ENCODE results near the gene NDUFS6.

Gene NDUFS6

DNA sequence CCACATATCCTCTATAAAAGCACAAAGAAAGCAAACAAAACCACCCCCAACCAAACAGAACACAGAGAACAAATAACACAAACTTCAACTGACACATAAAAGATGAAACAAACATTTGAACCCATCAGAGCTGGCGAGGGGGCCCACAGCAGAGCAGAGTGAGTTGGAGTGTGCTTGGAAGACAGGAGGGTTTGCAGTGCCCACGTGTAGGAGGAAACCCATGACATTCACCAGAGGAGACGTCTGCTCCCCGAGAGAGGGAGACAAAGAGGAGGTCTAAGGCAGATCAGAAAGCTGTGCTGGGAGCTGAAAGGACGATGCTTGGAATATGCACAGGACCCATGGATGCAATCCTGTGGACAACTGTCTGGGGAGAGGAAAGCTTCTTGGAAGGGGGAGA is 28.6 kb upstream of the NDUFS6 start:
- Histone ChIP-seq H3K27ac (ENCODE audit: low read depth, low read length) (no peak overlapping the region), H3K27me3 (ENCODE audit: control insufficient read depth, low read length) (no peaks in the 10 kb centered on the region), H3K36me3 (ENCODE audit: control insufficient read depth, low read length) (no peaks in the 10 kb centered on the region), H3K9me3 (ENCODE audit: control insufficient read depth, insufficient read depth, low read length) (no peaks in the 10 kb centered on the region), H3K4me2 (ENCODE audit: low read length) (0 out of 2 replicates have a peak overlapping the region, but pooled peaks have one; percentile 2), H3K79me2 (ENCODE audit: control insufficient read depth, low read length) (no peaks in the 10 kb centered on the region), H3K9me2 (replicated peaks; ENCODE audit: control insufficient read depth, low read length) (no peaks in the 10 kb centered on the region), H3K4me1 (ENCODE audit: control insufficient read depth, low read length) (peaks cover 12% of the 10 kb centered on the region), H4K20me1 (ENCODE audit: control insufficient read depth, insufficient read depth, low read depth, low read length) (no peaks in the 10 kb centered on the region), H3F3A (ENCODE audit: control insufficient read depth, insufficient read depth) (no peaks in the 10 kb centered on the region), H3K4me3 (ENCODE audit: low read length) (no peak overlapping the region)
- TF ChIP-seq, protein P1, sequence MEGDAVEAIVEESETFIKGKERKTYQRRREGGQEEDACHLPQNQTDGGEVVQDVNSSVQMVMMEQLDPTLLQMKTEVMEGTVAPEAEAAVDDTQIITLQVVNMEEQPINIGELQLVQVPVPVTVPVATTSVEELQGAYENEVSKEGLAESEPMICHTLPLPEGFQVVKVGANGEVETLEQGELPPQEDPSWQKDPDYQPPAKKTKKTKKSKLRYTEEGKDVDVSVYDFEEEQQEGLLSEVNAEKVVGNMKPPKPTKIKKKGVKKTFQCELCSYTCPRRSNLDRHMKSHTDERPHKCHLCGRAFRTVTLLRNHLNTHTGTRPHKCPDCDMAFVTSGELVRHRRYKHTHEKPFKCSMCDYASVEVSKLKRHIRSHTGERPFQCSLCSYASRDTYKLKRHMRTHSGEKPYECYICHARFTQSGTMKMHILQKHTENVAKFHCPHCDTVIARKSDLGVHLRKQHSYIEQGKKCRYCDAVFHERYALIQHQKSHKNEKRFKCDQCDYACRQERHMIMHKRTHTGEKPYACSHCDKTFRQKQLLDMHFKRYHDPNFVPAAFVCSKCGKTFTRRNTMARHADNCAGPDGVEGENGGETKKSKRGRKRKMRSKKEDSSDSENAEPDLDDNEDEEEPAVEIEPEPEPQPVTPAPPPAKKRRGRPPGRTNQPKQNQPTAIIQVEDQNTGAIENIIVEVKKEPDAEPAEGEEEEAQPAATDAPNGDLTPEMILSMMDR (IDR thresholded peaks at IDR 0.05; ENCODE audit: low read depth, low read length, poor library complexity, severe bottlenecking) = peak; percentile 44
- TF ChIP-seq EZH2phosphoT487 (IDR thresholded peaks at IDR 0.05; ENCODE audit: borderline replicate concordance, low read length) = no peak

DNA sequence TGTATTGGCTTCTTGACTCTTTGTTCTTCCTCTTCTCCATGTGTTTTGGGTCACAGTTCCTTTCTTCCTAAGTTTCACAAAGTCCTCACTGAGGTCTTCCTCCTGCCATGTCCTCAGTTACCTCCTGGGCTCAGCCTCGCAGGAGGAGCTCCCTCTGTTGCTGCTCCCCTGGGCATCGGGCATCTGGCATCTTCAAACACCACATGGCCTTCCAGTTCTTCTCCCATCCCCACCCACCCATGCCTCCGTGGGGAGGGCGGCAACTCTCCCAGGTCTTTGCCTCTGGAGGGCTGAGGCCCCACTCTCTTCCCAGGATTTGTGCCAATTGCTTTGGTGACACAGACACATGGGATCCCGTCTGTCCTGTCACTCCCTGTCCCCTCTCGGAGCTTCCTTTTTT is 24.4 kb upstream of the NDUFS6 start:
- Histone ChIP-seq H3K79me2 (ENCODE audit: control insufficient read depth, low read length) (no peaks in the 10 kb centered on the region), H4K20me1 (ENCODE audit: control insufficient read depth, insufficient read depth, low read depth, low read length) (no peaks in the 10 kb centered on the region), H3K9me2 (replicated peaks; ENCODE audit: control insufficient read depth, low read length) (no peaks in the 10 kb centered on the region), H3K9me3 (ENCODE audit: control insufficient read depth, insufficient read depth, low read length) (no peaks in the 10 kb centered on the region), H3K27ac (ENCODE audit: low read depth, low read length) (no peak overlapping the region), H3K4me3 (ENCODE audit: low read length) (no peak overlapping the region), H3K4me2 (ENCODE audit: low read length) (no peak overlapping the region), H3K27me3 (ENCODE audit: control insufficient read depth, low read length) (no peaks in the 10 kb centered on the region), H3F3A (ENCODE audit: control insufficient read depth, insufficient read depth) (no peaks in the 10 kb centered on the region), H3K36me3 (ENCODE audit: control insufficient read depth, low read length) (no peaks in the 10 kb centered on the region), H3K4me1 (ENCODE audit: control insufficient read depth, low read length) (peaks cover 21% of the 10 kb centered on the region)
- TF ChIP-seq EZH2phosphoT487 (IDR thresholded peaks at IDR 0.05; ENCODE audit: borderline replicate concordance, low read length) = no peak
- TF ChIP-seq, protein P1 (IDR thresholded peaks at IDR 0.05; ENCODE audit: low read depth, low read length, poor library complexity, severe bottlenecking) = no peak

GRCh38 chr5:1777281-1778137 is 23.7 kb upstream of the NDUFS6 start:
- H3F3A ChIP-seq (ENCODE audit: control insufficient read depth, insufficient read depth) = no peaks in the 10 kb centered on the region
- H3K79me2 ChIP-seq (ENCODE audit: control insufficient read depth, low read length) = no peaks in the 10 kb centered on the region
- H3K4me2 ChIP-seq (ENCODE audit: low read length) = no peak overlapping the region
- no peaks in the 10 kb centered on the region for H3K27me3 ChIP-seq (ENCODE audit: control insufficient read depth, low read length)
- H3K4me3 ChIP-seq (ENCODE audit: low read length) = no peak overlapping the region
- no peaks in the 10 kb centered on the region for H3K36me3 ChIP-seq (ENCODE audit: control insufficient read depth, low read length)
- no peaks in the 10 kb centered on the region for H3K9me2 ChIP-seq (replicated peaks; ENCODE audit: control insufficient read depth, low read length)
- H4K20me1 ChIP-seq (ENCODE audit: control insufficient read depth, insufficient read depth, low read depth, low read length) = no peaks in the 10 kb centered on the region
- H3K27ac ChIP-seq (ENCODE audit: low read depth, low read length) = no peak overlapping the region
- no peak for TF ChIP-seq EZH2phosphoT487 (IDR thresholded peaks at IDR 0.05; ENCODE audit: borderline replicate concordance, low read length)
- TF ChIP-seq, protein P1 (IDR thresholded peaks at IDR 0.05; ENCODE audit: low read depth, low read length, poor library complexity, severe bottlenecking) = no peak
- no peaks in the 10 kb centered on the region for H3K9me3 ChIP-seq (ENCODE audit: control insufficient read depth, insufficient read depth, low read length)
- H3K4me1 ChIP-seq (ENCODE audit: control insufficient read depth, low read length) = peaks cover 21% of the 10 kb centered on the region

All from DOHH2 (cell line).